Globus pallidus (tissue), 1 donor: ENCODE results near the gene XCL1.
"Not testable (repeated sequence)": the region's sequence is repeated elsewhere in the genome, so short reads cannot be mapped to it uniquely, and the experiment has no call there.

Experiments
- DNase-seq: peaks from one replicate; pipeline ENCODE4 v3.0.0-alpha.2; 2015; ENCODE audit warnings: low spot score

Gene XCL1, protein sequence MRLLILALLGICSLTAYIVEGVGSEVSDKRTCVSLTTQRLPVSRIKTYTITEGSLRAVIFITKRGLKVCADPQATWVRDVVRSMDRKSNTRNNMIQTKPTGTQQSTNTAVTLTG

DNA sequence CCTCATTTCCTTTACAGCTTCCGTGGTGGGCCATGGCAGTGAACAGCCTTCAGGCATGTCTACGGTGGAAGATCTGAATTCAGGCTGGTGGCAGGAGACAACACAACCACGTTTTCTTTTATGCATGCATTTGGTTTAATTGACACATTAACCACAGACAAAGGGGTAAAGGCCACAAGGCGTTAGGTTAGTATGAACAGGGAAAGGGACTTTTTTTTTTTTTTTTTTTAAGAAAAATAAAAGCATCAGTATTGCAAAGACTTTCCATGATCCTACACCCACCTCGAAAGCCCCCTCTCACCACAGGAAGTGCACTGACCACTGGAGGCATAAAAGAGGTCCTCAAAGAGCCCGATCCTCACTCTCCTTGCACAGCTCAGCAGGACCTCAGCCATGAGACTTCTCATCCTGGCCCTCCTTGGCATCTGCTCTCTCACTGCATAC lies at the start of gene XCL1:
Gene XCL1, plus strand, starts transcription at position 361 of the 444 bp plus-strand sequence. Its CDS starts 33 bp downstream, at position 394.
- not testable (repeated sequence) for DNase-seq

DNA sequence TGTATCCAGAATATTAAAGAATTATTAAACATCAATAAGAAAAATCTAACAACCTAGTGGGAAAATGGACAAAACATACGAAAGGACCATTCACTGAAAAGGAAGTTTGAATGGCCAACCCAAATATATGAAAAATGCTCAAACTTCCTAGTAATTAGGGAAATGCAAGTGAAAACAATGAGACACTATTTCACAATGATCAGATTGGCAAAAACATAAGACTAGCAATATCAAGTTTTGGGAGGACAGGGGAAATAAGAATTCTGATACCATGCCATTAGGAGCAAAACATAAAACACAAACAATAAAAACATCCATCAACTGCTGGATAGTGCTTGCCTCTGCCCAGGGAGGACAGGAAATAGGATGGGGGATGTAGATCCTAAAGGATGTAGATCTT lies 46.9 kb upstream of the XCL1 start:
- no peak for DNase-seq

DNA sequence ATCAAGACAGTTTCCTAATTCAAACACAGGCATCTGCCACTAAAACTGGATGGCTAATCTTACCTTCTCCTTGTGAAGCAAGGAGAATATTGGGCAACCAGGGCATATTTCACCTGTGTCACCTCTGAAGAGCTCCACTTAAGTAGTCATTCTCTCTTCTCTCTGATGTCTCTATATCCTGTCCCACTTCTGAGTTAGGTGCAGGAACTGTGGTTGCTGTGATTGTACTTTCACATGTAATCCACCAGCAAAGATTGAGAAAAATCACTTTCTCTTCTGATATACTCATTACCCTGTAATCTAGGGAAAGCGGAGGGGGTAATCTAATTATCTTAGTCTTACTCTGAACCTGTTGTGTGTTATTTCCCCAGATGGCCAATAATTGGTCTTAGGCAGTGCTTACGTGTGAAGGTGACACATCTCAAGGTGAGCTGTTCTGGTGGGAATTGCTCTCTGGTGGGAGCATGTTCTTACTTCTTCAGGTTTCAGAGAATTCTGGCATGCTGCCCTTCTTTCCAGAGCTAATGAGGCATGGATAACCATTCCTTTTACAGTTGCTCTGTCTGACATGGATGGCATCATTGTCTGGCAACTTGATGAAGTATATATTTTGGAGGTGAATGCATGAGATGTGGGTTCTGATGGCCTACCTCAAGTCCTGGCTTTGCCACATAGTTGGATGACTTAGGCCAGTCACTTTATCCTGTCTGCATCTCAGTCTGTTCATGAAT lies 44.6 kb upstream of the XCL1 start:
- DNase-seq, result no peak

DNA sequence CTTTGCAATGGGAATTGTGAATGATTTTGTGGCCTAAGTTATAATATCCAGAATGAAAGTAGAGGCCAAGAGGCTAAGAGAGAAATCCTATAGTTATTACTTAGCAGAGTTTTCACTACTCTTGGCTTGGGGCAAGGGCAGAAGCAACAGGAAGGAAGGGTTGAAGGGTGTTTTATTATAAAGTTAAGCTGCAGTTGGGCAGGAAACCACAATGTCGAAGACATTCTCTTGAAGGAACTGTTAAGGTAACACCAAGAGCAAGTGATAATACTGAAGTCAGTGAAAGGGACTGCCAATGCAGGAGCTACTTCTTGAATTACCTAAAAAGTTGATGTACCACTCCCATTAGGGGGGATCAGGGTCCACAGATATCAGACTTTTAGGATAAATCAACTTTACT lies 40.9 kb upstream of the XCL1 start:
- peak; percentile 4 for DNase-seq

DNA sequence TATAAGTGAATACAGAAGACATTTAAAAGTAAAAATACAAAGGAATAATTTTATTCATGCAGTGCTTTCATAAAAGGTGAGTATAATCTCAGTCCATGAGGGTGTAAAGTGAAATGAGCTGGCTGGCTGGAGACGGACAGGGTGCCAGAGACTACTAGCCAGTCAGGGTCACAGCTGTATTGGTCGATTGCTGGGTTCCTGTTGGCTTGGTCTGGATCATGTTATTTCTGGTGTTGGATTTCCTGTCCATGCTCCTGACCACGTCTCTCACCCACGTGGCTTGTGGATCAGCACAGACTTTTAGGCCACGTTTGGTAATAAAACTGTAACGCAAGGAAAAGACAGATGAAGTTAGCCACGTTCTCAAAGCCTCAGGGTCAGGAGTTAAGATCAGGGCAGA lies 35.6 kb upstream of the XCL1 start:
- DNase-seq, result peak; percentile 8

DNA sequence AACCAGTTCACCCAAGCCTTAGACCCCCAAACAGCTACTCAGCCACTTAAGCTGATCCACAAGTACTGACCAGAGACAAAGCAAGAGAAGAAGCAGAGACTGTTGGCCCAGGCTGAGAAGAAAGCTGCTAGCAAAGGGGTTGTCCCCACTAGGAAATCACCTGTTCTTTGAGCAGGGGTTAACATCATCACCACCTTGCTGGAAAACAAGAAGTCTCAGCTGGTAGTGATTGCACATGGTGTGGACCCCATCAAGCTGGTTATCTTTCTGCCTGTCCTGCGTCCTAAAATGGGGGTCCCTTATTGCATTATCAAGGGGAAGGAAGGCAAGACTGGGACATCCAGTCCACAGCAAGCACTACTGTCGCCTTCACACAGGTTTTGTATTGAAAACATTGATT lies 33.4 kb upstream of the XCL1 start:
- not testable (repeated sequence) for DNase-seq

DNA sequence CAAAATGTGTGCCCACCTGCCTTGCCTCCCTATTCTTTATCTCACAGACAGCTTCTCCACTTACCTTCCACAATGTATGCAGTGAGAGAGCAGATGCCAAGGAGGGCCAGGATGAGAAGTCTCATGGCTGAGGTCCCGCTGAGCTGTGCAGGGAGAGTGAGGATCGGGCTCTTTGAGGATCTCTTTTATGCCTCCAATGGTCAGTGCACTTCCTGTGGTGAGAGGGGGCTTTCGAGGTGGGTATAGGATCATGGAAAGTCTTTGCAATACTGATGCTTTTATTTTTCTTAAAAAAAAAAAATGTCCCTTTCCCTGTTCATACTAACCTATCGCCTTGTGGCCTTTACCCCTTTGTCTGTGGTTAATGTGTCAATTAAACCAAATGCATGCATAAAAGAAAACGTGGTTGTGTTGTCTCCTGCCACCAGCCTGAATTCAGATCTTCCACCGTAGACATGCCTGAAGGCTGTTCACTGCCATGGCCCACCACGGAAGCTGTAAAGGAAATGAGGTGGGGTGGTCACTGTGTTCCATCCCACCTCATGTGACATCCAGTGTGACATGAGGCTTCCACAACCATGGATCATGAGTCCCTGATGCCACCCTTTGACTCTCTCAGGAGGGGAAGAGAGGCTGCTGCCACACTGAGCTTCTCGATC lies 32.4 kb upstream of the XCL1 start, which contains the start of gene XCL2:
Gene XCL2, minus strand, starts transcription at position 158 of the 659 bp plus-strand sequence. Its CDS starts 33 bp downstream, at position 125.
- not testable (repeated sequence) for DNase-seq

DNA sequence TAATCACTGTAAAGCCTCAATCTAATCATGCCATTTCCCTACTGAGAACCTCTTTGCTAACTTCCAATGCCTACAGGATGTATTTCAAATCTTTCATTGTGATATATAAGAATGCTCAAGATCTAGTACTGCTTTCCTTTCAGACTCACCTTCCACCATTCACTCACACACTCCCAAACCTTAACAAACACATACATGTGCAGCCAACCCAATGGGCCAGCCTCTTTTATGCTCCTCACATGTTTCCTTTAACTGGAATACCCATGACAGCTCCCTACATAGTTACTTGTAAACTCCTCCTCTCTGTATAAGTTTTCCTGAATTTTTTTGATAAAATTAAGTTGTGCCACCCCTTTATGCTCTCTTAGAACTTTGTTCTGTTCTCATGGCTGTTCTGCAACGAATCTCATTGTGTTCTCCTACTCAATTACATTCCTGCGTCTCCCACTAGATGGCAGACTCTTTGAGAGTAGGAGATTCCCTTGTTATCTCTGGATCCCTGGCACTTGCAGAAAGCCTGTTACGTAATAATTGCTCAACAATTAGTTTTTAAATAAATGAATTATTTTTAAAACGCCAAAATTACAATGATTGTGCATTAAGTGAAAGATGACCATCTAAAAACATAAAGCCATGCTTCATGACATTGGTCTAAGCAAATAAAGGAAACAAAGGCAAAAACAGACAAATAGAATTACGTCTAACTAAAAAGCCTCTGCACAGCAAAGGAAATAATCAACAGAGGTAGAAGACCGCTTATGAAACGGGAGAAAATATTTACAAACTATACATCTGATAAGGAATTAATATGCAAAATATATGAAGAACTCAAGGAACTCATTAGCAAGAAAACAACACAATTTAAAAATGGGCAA lies 30.5 kb upstream of the XCL1 start:
- not testable (repeated sequence) for DNase-seq

DNA sequence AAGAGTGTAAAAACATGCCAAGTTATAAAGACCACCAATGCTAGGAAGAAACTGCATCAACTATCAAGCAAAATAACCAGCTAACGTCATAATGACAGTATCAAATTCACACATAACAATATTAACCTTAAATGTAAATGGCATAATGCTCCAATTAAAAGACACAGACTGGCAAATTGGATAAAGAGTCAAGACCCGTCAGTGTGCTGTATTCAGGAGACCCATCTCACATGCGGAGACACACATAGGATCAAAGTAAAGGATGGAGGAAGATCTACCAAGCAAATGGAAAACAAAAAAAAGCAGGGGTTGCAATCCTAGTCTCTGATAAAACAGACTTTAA lies 29.9 kb upstream of the XCL1 start:
- DNase-seq, result not testable (repeated sequence)

DNA sequence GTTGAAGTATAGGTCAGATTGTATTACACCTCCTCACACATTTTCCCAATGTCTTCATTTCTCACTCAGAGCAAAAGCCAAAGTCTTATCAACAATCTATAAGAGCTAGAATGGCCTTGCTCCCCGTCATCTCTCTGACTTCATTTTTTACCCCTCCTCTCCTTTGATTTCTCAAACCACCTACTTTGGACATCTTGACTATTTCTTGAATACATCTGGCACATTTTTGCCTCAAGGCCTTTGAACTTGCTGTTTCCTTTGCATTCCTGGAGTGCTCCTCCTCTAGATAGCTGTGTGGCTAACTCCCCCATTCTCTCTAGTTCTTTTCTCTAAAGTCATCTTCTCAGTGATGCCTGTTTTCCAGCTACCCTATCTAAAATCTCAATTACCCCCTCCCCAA lies 25.4 kb upstream of the XCL1 start:
- no peak for DNase-seq

DNA sequence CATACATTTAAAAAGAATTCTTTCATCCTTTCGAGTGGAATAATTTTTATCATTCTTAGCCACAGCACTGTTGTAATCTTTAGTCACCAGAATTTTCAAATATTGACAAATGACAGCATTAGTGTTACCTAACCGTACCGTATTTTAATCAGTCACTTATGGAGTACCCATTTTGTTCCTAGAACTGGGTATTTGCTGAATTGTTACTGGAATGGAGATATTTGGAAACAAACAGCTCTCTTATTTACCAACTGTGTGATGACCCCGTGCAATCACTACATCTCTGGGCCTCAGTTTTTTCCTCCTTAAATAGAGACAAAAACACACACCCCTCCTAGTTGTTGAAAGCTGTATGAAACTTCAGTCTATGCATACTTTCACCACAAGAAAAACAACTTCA lies 24.7 kb upstream of the XCL1 start:
- DNase-seq, result no peak

DNA sequence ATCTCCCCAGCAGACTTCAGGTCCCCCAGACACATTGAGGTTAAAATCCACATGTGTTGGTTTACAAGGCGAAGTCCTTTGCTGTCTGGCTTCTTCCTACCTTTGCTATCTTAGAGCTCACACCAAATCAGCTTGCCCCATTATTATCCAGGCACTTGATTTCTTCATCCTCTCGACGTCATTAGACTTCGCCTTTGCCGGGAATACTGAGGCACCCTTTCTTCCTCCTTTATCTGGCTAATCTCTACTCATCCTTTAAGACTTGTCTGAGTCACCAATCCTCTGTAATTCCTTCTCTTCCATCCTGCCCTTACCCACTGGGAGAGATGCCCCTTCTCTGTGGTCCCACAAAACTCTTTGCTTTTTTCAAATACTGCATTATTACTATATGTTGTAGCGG lies 23.4 kb upstream of the XCL1 start:
- no peak for DNase-seq

DNA sequence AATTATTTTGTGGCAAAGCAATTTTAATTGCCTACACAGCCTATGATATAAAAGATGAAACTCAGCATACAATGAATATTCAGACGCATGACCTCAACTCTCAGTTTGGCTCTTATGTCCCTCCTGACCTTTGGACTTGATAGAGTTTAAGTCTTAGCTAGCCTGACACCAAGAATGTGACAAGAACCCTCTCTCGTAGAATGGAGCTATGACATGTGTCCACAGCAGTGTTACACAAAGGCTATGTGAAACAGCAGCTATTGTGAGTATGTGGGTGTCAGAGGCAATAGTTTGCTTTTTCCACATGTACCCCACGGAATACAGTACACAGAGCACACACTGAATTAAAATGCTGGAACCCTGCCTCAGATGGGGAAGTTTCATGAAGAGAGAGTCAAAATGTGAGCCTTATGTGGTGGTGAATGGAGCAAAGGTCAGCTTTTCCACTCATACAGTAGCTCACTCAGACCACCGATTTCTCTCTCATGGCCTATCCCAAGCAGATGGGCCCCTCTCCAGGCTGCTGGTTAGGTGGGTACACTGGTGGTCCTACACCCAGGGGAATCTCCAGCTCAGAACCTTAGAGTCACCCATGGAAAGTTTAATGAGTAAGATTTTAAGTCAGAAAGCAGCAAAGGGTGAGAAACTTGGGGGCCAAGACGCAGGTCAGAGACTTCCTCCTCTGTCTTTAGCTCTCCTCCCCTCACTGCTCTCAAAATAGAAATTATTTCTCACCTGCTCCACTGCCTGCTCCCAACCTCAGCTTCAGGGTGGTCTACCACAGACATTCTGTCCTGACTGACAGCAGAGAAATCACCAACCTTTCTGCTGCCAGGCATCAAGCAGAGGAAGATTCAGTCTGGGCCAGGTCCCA lies 22.5 kb upstream of the XCL1 start:
- DNase-seq, result no peak

DNA sequence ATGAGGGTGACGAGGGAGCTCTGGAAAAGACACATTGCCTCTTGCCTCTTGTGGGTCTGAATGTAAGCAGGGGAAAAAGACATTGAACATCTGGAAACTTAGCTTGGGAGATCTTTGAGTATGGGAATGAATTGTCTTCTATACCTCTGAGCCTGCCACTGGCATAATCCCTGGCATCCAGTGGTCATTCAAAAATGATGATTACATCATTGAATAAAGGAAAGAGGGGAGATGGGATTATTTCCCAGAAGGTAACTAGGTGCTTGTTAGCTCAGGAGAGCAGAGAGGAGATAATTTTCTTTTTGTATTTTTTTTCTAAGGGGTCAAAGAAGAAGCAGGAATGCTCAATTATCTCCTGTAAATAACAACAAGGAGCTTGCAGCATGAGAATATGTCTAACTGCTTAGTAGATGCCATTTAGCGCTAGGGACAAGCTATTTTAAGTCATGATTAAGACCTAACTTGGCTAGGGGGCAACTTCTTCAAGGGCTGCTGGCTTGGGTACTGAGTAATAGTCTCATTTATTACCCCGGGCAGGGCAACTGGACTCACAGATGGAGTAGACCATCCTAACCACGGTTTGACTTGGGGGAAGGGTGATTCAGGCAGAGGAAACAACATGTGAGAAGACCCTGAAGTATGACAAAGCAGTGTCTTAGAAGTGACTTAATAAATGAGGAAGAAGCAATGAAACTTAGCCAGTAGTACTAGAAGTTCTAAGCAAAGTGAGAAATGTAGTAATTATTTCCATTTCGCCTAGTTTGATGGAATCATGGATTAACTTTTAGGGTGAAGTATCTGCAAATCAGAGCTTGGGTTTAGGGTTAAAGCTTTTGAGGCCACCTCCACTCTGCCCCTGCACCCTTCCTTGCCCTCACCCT lies 21.6 kb upstream of the XCL1 start:
- no peak for DNase-seq

DNA sequence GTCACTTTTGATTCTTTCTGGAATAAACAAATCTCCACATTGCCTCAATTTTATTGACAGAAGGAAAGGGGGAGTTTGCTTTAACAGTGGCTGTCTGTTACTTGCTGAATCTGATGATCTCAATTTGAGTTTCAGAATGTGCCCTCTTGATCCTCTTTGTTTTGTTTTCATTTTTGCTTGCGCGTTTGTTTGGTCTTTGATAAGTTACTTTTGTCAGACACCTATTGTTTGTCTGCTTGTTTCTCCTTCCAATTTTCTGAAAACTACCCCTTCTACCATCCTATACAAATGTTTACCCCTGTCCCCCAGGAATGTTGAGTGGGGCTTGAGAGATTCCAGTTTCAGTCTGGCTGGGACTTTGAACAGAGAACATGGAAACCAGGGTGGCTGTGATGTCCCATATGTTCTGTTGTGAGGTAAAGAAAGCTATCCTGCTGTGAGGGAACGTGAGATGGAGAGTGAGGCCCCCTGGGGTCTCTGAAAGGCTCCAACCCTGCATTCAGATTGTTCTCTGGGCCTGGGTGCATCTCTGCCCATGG lies 20.8 kb upstream of the XCL1 start:
- DNase-seq, result no peak

DNA sequence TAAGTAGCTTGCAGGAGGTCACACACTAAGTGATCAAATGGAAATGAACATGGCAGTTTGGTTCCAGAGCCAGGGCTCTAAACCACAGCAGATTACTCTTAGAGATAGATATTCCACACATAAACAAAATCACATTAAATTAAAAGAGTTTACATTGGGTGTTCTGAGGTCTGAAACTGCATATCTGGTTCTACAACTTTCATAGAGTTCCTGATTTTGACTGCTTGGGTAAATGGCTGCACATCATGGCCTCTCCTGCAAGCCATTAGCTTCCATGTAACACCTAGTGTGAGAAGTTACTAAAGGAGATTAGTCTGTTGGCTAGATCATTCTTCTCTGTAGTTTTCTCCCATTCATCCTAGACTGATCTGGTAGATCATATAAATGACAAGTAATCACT lies 19.8 kb upstream of the XCL1 start:
- no peak for DNase-seq

DNA sequence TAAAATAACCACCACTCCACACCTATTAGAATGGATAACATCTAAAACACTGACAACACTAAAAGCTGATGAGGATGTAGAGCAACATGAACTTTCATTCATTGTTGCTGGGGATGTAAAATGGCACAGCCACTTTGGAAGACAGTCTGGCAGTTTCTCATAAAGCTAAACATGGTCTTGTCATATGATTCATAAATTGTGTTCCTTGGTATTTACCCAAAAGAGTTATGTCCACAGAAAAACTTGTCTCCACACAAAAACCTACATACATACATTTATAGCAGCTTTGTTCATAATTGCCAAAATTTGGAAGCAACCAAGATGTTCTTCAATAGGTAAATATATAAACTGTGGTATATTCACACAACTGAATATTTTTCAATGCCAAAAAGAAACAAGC lies 16.0 kb upstream of the XCL1 start:
- DNase-seq, result no peak

DNA sequence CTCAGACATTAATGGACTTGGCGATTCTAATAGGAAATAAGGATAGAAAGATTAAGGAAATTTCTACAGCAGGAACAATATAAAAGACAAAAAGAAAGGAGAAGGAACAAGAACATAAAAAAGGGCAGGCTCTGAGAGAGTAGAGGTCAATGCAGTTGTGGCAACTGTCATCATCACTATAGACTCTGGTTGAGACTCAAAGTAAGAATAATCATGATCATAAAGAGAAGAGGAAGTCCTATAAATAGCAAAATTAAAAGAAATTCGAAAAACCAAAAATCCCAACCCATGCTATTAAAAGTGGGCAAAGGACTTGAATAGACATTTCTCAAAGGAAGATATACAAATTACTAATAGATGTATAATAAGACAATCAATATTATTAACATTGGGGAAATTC lies 14.4 kb upstream of the XCL1 start:
- no peak for DNase-seq

DNA sequence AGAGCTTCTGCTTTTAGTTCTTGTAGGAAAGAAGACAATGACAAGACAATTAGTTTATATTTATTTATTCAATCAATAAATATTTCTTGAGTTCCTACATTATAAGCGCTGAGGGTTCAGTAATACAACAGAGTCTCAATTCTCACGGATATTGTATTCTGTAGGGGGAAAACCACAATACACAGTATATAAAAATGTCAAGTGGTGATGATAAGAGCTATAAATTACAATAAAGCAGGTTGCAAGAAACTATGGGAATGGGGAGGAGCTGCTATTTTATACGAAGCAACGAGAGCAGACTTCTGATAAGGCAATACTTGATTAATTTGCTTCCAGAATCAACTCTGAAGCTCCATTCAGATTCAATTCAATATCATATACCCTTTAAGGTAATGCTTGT lies 10.6 kb upstream of the XCL1 start:
- DNase-seq, result no peak

DNA sequence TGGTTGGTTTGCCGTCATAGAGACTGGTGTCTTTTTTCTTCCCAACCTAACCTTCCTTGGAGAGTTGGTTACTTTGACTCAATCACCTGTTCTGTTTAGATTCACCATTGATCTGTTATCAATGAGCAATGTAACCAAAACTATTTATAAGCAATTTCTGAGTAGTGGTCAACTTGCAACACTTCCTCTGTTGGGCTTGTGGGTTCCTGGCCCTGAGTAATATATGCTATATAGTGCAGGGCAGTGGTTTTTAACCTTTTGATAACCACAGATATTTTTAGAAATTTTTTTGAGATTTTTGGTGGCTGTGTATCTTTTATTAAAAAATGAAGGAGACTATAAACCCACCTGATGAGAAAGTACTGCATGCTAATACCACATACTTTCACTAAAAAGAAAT lies 9.4 kb upstream of the XCL1 start:
- no peak for DNase-seq
